H9 (cell line): Measurements from ENCODE around the gene IDNK. TPM values are rescaled to one million over a fixed set of nuclear protein-coding genes. Genes with fewer than 3 reads are reported as not detected.

Source experiments
- DNase-seq: peaks from one replicate; pipeline ENCODE4 v3.0.0-alpha.2; 2017
- H2AFZ ChIP-seq: one replicate; pipeline ENCODE4 v1.6.1; 2013; ENCODE audit warnings: mild to moderate bottlenecking, low read length, control low read depth, moderate library complexity
- H2AK5ac ChIP-seq: 2 replicates; pipeline ENCODE4 v1.6.1; 2013; ENCODE audit warnings: low read length, control low read depth, mixed read lengths; ENCODE audit not compliant: insufficient read length
- H2BK120ac ChIP-seq: one replicate; pipeline ENCODE4 v1.6.1; 2013; ENCODE audit warnings: low read depth, mild to moderate bottlenecking, low read length, control low read depth, inconsistent platforms; ENCODE audit not compliant: poor library complexity, severe bottlenecking
- H2BK12ac ChIP-seq: 2 replicates; pipeline ENCODE4 v1.6.1; 2013; ENCODE audit warnings: low read length, control low read depth, mixed read lengths, low read depth; ENCODE audit not compliant: insufficient read length
- H2BK15ac ChIP-seq: 2 replicates; pipeline ENCODE4 v1.6.1; 2013; ENCODE audit warnings: low read depth, low read length, control low read depth
- H2BK20ac ChIP-seq: one replicate; pipeline ENCODE4 v1.6.1; 2013; ENCODE audit warnings: low read depth, mild to moderate bottlenecking, low read length, control low read depth, inconsistent platforms; ENCODE audit not compliant: poor library complexity, severe bottlenecking
- H2BK5ac ChIP-seq: 2 replicates; pipeline ENCODE4 v1.6.1; 2013; ENCODE audit warnings: low read length, control low read depth, mixed read lengths; ENCODE audit not compliant: insufficient read length
- H3K14ac ChIP-seq: 2 replicates; pipeline ENCODE4 v1.6.1; 2013; ENCODE audit warnings: low read length, control low read depth; ENCODE audit not compliant: insufficient read depth
- H3K18ac ChIP-seq: 2 replicates; pipeline ENCODE4 v1.6.1; 2013; ENCODE audit warnings: low read depth, mild to moderate bottlenecking, mixed read lengths, low read length, control low read depth; ENCODE audit not compliant: insufficient read length
- H3K23ac ChIP-seq: 2 replicates; pipeline ENCODE4 v1.6.1; 2013; ENCODE audit warnings: low read length, control low read depth, mixed read lengths, low read depth; ENCODE audit not compliant: insufficient read length
- H3K23me2 ChIP-seq: 2 replicates; pipeline ENCODE4 v1.6.1; 2013; ENCODE audit warnings: low read depth, mild to moderate bottlenecking, mixed read lengths, low read length, control low read depth; ENCODE audit not compliant: insufficient read length, poor library complexity, severe bottlenecking
- H3K27ac ChIP-seq: 2 replicates; pipeline ENCODE4 v1.5.1; 2013; ENCODE audit warnings: low read length, control low read depth, mixed read lengths, low read depth; ENCODE audit not compliant: insufficient read length
- H3K27me3 ChIP-seq: 2 replicates; pipeline ENCODE4 v1.6.1; 2013; ENCODE audit warnings: low read length, control low read depth, inconsistent platforms; ENCODE audit not compliant: insufficient read depth
- H3K4ac ChIP-seq: 2 replicates; pipeline ENCODE4 v1.6.1; 2013; ENCODE audit warnings: low read depth, mild to moderate bottlenecking, control low read depth, inconsistent platforms, low read length, moderate library complexity
- H3K4me1 ChIP-seq: 2 replicates; pipeline ENCODE4 v1.6.1; 2013; ENCODE audit warnings: low read length, control low read depth, inconsistent platforms; ENCODE audit not compliant: insufficient read depth
- H3K4me2 ChIP-seq: 2 replicates; pipeline ENCODE4 v1.6.1; 2013; ENCODE audit warnings: low read length, control low read depth, mixed read lengths; ENCODE audit not compliant: insufficient read length, insufficient read depth
- H3K56ac ChIP-seq: 2 replicates; pipeline ENCODE4 v1.6.1; 2013; ENCODE audit warnings: low read depth, mild to moderate bottlenecking, mixed read lengths, low read length, control low read depth; ENCODE audit not compliant: insufficient read length
- H3K79me1 ChIP-seq: 2 replicates; pipeline ENCODE4 v1.6.1; 2013; ENCODE audit warnings: low read depth, mild to moderate bottlenecking, moderate library complexity, low read length, control low read depth, inconsistent platforms; ENCODE audit not compliant: insufficient read depth, poor library complexity, severe bottlenecking
- H3K79me2 ChIP-seq: 2 replicates; pipeline ENCODE4 v1.6.1; 2013; ENCODE audit warnings: low read length, control low read depth, inconsistent platforms; ENCODE audit not compliant: insufficient read depth
- H3K9ac ChIP-seq: 2 replicates; pipeline ENCODE4 v1.6.1; 2013; ENCODE audit warnings: low read length, control low read depth, mixed read lengths; ENCODE audit not compliant: insufficient read length; ENCODE audit errors: extremely low read depth
- H3K9me3 ChIP-seq: one replicate; pipeline ENCODE4 v1.6.1; 2013; ENCODE audit warnings: low read depth, low read length, inconsistent platforms; ENCODE audit not compliant: control insufficient read depth
- H3T11ph ChIP-seq: one replicate; pipeline ENCODE4 v1.6.1; 2013; ENCODE audit warnings: mild to moderate bottlenecking, low read length, control low read depth, inconsistent platforms
- H4K20me1 ChIP-seq: one replicate; pipeline ENCODE4 v1.6.1; 2013; ENCODE audit not compliant: control insufficient read depth, insufficient read length, insufficient read depth
- H4K5ac ChIP-seq: 2 replicates; pipeline ENCODE4 v1.6.1; 2013; ENCODE audit warnings: low read depth, mild to moderate bottlenecking, mixed read lengths, low read length, control low read depth; ENCODE audit not compliant: insufficient read length
- H4K8ac ChIP-seq: replicated peaks from 2 replicates; pipeline ENCODE4 v1.6.1; 2013; ENCODE audit warnings: low read length, control low read depth, mixed read lengths, low read depth; ENCODE audit not compliant: insufficient read length
- H4K91ac ChIP-seq: 2 replicates; pipeline ENCODE4 v1.6.1; 2013; ENCODE audit warnings: low read depth, mild to moderate bottlenecking, moderate library complexity, mixed read lengths, low read length, control low read depth; ENCODE audit not compliant: insufficient read length
- H3K27ac Mint-ChIP-seq, 3 experiments: 2 replicates in 2 of 3; 3 replicates in 1 of 3; pipeline ENCODE4 v1.8.0; 2020 to 2021; ENCODE audit warnings: mixed read lengths in 3 of 3, mild to moderate bottlenecking in 1 of 3, moderate library complexity in 1 of 3
- H3K27me3 Mint-ChIP-seq: 2 replicates; pipeline ENCODE4 v1.8.0; 2021; ENCODE audit warnings: low read depth, mild to moderate bottlenecking, moderate library complexity, mixed read lengths
- H3K36me3 Mint-ChIP-seq, 3 experiments: 2 replicates in 2 of 3; 3 replicates in 1 of 3; pipeline ENCODE4 v1.8.0; 2020 to 2021; ENCODE audit warnings: low read depth in 3 of 3, mixed read lengths in 3 of 3; ENCODE audit not compliant: insufficient read depth in 1 of 3
- H3K4me1 Mint-ChIP-seq, 2 experiments: 2 replicates each; pipeline ENCODE4 v1.8.0; 2020; ENCODE audit warnings: mixed read lengths in 2 of 2
- H3K4me3 Mint-ChIP-seq, 2 experiments: 2 replicates in 1 of 2; 3 replicates in 1 of 2; pipeline ENCODE4 v1.8.0; 2020 to 2021; ENCODE audit warnings: mild to moderate bottlenecking in 2 of 2, mixed read lengths in 2 of 2, moderate library complexity in 1 of 2
- H3K9me3 Mint-ChIP-seq, 2 experiments: 2 replicates in 1 of 2; 3 replicates in 1 of 2; pipeline ENCODE4 v1.8.0; 2020; ENCODE audit warnings: mild to moderate bottlenecking in 2 of 2, mixed read lengths in 2 of 2, moderate library complexity in 1 of 2
- WGBS: extraction: QIAGEN DNeasy Blood & Tissue Kit; methylation state at CpG from one replicate; pipeline ENCODE4 v1.1.7; 2013; ENCODE audit warnings: missing lambda C conversion rate, low lambda C conversion rate, mixed read lengths; ENCODE audit not compliant: insufficient read length; ENCODE audit errors: extremely low coverage; 5-methylcytosine and 5-hydroxymethylcytosine counted together
- total RNA-seq: library from RNA; stranded (reverse); gene quantifications from 2 replicates; pipeline ENCODE4 v1.2.1, GENCODE V29; 2021
- TF ChIP-seq, protein P1 (sequence below): fragments of 200-600 bp; sonication (generic); conservative IDR thresholded peaks from 3 replicates; pipeline ENCODE4 v1.8.0; 2021; ENCODE audit warnings: antibody characterized with exemption, mild to moderate bottlenecking

IDNK gene
- total RNA-seq, 1 experiment from 2014 or later = 1.4 TPM

DNA sequence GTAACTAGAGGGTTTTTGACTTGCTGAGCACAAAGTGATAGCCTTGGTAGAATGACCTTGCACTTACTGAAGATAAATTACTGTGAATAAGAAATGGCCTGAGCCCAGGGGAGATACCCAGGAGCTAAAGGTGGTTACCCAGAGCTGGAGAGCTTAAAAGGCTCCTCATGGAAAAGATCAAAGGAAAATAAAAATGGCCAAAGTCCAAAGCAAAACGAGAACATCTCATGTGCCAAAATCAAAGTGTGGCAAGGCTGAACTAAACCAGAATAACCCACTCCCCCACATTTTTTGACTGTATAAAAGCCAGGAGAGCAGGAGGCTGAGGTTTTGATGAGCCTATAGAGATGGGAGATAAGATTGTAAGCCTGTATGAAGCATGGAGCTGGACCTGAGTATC lies 14.4 kb downstream of the IDNK start:
- Histone ChIP-seq H2AK5ac (no peak overlapping the region), H3K27ac (no peak overlapping the region), H2AFZ (no peak overlapping the region), H3K9ac (no peak overlapping the region), H4K20me1 (no peaks in the 10 kb centered on the region), H3K23me2 (no peaks in the 10 kb centered on the region), H3K79me2 (no peaks in the 10 kb centered on the region), H4K5ac (no peak overlapping the region), H3K4me2 (no peak overlapping the region), H3K9me3 (no peaks in the 10 kb centered on the region), H3K4me1 (no peaks in the 10 kb centered on the region), H3K27me3 (no peaks in the 10 kb centered on the region), H3K79me1 (no peaks in the 10 kb centered on the region), H2BK20ac (no peak overlapping the region), H4K8ac (no peak overlapping the region), H2BK5ac (no peak overlapping the region), H3K56ac (no peak overlapping the region), H2BK120ac (no peak overlapping the region), H3K4ac (no peak overlapping the region), H2BK15ac (no peak overlapping the region), H3K18ac (no peak overlapping the region), H3K23ac (no peak overlapping the region), H2BK12ac (no peak overlapping the region), H3K14ac (no peak overlapping the region), H4K91ac (no peak overlapping the region), H3T11ph (no peak overlapping the region)
- Mint-ChIP-seq H3K9me3 (no peaks in the 10 kb centered on the region), H3K27ac (no peak overlapping the region), H3K27me3 (peaks cover 2% of the 10 kb centered on the region; the same call in 1 of the 2 replicates), H3K36me3 (no peaks in the 10 kb centered on the region), H3K4me1 (peaks cover 5 to 9% of the 10 kb centered on the region in 2 experiments; a peak in 3 of 4 replicates), H3K4me3 (no peak overlapping the region)
- no CpG with 5 or more reads among the region's 1 CpG for WGBS
- no peak for DNase-seq
- TF ChIP-seq, protein P1, sequence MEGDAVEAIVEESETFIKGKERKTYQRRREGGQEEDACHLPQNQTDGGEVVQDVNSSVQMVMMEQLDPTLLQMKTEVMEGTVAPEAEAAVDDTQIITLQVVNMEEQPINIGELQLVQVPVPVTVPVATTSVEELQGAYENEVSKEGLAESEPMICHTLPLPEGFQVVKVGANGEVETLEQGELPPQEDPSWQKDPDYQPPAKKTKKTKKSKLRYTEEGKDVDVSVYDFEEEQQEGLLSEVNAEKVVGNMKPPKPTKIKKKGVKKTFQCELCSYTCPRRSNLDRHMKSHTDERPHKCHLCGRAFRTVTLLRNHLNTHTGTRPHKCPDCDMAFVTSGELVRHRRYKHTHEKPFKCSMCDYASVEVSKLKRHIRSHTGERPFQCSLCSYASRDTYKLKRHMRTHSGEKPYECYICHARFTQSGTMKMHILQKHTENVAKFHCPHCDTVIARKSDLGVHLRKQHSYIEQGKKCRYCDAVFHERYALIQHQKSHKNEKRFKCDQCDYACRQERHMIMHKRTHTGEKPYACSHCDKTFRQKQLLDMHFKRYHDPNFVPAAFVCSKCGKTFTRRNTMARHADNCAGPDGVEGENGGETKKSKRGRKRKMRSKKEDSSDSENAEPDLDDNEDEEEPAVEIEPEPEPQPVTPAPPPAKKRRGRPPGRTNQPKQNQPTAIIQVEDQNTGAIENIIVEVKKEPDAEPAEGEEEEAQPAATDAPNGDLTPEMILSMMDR = no peak
